T-helper 22 cell (primary cell): Measurements from ENCODE around the gene CA10.

Experiments used
- DNase-seq: peaks from one replicate; pipeline ENCODE4 v3.0.0-alpha.2; 2020; ENCODE audit warnings: low read depth

The CA10 gene

DNA sequence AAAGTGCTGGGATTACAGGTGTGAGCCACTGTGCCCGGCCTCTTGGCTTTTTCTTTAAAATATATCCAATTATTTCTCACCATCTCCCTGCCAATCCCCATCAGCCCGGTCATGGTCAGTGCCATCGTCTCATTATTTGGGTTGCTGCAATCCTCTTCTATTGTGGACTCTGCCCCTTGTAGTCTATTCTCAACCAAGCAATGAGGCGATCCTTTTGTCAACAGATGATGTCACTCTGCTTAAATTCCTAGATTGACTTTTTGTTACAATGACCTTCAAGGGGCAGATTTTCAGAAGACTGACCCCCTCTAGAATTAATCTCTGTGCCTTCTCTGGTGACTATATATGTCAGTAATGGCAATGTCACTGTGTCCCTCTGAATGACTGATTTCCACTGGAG is 513.5 kb downstream of the CA10 start:
- no peak for DNase-seq

DNA sequence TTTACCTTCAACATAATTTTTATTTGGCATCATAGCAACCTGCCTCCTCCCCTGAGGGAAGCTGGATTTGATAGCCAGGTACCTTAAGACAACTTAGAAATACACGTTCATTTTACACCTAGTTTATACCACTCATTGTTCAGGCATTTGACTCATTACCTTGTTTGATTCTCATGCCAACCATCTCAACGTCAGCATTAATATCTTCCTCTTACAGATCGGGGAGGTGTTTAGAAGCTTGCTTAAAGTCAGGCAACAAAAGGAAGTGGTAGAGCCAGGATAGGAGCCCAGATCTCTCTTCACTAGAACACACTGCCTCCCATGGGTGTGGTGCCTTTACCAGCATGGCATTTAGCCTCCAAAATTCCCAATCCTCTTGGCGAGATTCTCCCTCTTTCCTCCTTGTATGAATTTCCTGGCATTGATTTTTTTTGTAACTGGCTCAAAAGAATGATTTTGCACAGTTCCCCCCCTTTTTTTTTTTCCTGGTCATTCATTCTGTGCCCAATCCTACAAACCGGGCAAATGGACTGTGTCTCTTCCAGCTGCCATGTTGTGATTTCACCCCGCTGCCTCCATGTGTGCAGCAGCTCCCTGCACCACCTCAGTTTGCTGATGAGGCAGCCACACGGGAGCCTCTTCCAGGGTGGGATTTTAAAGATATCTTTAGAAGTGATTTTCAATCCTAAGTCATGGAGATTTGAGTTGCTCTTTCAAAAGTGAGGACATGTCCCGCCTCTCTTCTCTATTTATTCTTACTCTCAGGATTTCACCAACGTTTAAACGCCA is 514.6 kb downstream of the CA10 start:
- DNase-seq = no peak

DNA sequence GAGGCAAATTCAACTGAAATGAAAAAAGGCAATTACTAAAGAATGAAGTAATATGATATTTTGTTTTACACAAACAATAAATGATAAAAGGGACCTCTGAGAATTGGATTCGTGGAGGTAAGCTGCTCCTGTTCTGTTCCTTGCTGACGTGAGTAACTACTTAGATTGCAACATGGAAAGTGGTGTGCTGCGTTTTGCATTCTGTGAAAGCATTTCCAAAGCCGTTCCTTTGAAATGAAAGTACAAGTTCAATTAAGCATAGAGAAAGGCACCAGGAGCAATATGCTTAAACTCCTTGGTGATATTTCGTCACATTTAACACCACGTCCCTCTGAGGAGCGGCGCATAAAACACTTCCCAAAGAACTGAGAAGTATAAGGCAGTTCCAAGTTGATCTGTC is 516.5 kb downstream of the CA10 start:
- DNase-seq = no peak

DNA sequence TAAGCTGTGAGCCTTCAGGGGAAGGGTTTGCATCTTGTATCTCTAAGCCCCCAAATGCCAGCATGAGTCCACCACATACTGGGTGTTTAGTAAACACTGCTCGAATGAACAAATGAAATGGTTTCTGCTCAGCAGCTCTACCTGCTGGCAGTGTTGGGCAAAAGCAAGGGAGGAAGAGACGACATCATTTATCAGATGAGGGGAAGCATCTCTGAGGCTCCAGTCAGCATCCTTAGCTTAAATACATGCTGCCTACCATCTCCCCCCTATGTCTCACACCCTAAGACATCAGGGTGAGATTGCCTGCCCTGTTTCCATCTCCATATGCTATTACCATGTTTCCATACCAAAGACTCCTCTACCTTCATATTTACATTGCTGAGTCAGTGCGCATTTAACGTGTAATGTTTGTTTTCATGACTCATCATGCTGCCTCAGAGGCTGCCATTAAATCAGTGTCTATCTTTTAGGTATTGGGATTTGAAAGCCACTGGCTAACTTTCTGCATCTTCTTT is 518.3 kb downstream of the CA10 start:
- DNase-seq = no peak

DNA sequence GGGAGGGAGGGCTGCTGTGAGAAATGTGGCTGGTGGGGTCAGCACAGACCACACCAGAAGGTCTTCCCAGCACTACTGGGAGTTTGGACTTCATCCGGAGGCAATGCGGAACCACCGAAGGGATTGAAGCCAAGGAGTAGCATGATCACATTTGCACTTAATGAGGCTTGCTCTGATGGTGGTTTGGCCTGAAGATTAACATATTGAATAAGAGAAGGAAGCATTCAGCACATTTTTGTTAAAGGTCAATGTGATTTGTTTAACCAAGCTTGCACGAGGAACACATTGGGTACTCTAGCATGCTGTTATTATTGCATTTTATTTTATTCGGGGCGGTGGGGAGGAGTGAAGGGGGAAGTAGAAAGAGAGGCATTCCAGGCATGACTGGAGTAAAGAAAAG is 519.5 kb downstream of the CA10 start:
- no peak for DNase-seq

DNA sequence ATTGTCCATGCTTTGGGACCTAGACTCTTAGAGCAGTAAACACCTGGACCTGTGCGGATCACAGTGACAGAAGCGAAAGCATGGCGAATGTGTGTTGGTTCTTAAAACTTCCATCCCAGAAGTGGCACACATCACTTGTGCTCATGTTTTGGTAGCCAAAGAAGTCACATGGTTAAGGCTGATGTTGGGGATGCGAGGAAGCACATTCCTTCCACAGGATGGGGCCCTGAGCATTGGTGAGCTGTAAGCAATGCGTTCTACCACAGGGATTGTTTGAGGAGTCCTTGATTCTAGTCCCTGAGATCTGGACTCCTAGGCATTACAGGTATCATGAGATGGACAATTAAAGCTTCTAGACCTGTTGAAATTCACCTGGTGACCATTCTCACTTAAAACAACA is 522.2 kb downstream of the CA10 start:
- no peak for DNase-seq

DNA sequence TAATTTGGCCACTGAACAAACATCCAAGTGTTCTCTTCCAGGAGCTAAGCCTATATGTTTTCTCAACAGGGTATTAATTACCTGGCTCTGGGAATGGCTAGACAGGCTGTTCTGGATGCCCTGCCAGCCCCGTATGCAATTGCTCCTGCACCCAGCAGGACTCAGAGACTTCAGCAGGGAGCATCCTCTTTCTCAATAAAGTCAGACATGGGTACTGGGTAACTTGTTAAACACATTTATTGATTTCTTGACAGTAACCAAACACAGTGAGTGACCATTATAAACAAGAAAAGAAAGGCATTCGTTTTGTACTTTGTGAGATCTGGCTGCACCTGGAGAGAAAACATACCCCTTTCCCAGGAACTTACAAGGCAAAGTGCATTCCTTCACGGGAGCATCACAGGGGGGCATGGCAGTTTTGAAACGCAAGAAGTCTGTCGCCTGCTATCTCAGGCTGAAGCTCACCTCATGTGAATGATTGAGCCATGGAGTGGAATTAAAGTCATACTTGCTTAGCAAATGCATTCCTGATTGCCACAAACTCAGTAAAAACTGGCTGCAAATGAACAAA is 528.3 kb downstream of the CA10 start:
- no peak for DNase-seq

DNA sequence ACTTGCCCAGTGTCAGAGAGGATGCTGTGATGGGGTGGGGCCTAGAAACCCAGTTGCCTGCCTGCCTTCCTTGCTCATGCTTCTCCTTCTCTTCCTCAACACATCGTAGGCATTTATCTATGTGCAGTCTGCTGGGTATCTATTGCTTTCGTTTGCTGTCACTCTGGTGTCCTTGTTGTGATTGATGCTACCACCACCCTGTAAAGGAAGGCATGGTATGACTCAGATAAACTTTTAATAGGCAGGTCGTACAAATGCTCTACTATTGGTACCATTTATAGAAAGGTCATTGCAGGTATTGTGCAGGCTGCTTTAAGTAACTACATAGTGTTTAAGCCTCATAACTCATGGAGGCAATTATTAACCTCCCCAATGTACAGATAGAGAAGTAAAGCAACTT is 529.3 kb downstream of the CA10 start:
- no peak for DNase-seq

DNA sequence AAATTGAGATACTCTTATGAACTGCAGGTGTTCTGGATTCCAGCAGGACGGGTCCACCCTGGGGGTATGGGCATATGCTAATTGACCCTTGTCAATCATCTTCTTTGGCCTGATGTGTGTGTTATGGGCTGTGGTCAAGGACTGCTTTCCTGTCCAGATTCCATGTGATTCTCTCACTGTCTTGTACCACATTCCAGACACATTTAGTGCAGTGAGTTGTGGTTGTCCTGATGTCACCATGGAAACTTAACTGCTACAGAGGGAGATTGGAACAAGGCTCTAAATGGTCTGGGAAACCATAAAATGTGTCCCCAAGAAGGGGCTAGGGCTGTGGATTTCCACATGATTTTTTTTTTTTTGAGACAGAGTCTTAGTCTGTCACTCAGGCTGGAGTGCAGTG is 530.7 kb downstream of the CA10 start:
- DNase-seq = no peak

DNA sequence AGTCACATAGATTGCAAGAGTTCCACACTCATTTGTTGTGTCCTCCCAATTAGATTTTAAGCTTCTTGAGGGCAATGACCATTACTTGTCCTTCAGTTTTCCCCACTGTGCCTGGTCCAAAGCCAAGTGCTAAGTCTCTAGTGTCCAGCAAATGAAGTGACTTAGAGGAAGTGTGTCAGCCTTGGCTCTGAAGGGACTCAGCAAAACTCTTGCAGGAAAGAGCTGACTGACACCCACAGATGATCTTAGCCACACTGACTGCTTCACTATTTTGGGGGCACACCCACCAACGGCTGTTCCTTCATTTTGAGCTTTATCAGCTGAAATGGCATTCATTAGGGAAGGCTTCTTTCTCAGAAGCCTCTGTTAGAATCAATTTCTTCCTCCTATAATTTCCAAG is 540.0 kb downstream of the CA10 start:
- DNase-seq = no peak

DNA sequence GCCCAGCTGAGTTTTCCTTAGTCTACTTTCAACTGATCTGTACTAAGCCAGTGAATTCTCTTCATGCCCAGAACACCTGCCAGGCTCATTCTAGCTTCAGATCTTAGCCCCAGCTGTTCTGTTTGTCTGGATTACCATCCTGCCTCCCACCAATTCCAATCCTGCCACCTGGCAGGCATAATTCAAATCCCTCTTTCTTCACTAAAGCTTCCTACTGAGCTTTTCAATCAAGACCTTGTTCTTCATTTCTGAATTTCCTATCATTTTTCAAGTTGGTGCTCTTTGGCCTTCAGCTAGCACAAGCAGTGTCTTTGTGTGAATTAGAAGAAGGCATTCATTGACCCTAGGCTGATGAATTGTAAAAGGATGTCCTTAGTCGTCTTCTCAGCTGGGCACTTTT is 540.5 kb downstream of the CA10 start:
- no peak for DNase-seq

DNA sequence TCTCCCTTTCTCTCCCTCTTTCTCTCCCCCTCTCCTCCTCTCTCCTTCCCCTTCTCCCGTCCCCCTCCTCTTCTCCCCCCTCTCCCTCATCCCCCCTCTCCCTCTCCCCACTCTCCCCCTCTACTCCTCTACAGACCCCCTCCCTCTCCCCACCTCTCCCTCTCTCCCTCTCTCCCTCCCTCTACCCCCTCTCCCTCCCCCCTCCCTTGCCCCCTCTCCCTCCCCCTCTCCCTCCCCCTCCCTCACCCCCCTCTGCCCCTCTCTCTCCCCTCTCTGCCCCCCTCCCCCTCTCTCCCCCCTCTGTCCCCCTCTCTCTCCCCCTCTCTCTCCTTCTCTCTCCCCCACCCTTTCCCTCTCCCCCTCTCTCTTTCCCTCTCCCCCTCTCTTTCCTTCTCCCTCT is 545.3 kb downstream of the CA10 start:
- DNase-seq = no peak

DNA sequence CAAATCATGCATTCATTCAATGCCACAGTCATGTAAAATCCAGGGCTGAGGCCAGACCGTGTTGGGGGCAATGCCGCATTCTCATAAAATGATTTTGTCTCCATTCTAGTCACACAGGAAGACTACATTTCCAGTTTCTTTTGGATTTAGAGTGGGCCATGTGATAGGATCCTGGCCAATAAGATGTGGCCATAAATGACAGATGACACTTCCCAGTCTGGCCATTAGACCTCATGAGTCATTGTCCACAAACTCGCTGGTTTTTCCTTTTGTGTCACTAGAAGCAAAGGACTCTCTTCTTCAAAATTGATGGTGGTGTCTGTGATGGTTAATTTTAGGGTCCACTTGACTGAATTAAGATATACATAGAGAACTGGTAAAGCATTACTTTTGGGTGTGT is 545.8 kb downstream of the CA10 start:
- DNase-seq = no peak

DNA sequence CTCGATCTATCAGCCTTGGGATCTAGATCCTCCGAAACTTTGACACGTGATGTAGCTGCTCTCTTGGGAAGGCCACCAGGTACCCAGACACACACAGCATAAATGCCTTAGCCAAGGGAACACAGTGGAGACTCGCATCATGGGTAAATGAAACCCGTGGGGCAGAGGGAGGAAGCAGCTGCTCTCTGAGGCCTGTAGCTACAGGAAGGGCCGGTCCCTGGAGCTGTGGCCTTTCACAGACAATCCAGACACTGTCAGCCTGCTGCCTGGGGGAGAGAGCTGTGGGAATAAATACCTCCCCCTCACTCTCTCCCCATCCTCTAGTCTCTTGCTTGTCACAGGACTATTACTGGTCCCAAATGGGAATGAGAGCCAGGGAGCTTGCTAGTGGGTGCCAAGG is 546.9 kb downstream of the CA10 start:
- DNase-seq = no peak

DNA sequence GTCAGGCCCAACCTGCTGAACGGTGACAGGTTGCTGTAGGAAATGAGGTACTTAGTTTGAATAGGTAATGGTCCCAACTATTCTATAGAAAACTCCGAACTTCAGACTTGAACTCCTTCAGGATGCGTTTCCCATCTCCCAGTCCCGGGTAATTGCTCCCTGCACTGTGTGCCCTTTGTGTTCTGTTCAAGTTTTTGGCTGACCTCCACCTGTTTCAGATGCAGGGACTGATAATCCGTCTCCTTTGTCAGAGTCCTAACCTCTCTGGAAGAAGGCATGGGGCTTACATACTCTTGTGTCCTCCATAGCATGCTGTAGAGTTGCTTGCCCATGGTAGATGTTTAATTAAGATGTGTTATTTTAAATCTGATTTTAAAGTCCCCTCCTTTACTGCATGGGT is 547.7 kb downstream of the CA10 start:
- no peak for DNase-seq

DNA sequence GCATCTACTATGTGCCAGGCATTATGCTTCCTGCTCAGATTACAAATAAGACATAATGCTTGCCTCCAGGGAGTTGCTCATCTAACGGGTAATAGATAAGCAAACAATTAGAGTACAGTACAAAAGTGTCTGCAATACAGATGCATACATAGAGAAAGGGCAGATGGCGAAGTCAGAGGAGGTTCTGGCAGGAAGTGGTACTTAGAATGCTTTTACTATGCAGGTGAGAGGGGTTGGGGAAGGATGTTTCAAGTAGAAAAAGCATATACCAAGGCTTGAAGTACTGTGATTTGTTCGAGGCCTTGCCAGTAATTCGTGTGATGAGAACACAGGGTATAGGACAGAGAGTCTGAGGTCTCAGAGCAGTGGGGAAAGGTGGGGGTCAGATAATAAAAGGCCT is 548.4 kb downstream of the CA10 start:
- DNase-seq = no peak

DNA sequence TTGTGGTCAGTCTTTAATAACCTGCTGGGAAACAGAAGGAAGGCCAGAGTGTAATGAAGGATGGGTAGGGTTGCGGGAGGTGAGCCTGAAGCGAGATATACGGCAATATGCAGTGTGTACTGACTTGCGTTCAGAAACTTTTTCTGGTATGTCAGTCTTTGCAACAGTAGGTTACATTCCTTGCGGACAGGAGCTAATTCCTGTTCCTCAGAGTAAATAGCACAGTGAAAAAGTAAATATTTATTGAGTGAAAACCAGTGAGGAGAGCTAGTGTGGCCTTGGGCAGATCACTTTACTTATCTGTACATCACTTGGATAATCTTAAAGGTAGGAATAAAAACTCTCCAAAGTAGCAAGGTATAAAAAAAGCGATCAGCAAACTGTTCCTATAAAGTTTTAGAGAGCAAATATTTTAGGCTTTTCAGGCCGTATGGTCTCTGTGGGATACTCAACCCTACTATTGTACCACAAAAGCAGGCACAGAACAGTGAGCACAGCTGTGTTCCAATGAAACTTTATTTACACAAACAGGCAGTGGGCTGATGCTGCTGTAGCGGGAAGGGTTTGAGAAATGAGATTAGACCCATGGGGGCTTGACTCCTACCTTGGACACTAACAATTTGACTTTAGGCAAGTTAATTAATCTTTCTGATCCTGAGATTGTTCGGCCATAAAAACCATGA is 550.1 kb downstream of the CA10 start:
- DNase-seq = no peak

DNA sequence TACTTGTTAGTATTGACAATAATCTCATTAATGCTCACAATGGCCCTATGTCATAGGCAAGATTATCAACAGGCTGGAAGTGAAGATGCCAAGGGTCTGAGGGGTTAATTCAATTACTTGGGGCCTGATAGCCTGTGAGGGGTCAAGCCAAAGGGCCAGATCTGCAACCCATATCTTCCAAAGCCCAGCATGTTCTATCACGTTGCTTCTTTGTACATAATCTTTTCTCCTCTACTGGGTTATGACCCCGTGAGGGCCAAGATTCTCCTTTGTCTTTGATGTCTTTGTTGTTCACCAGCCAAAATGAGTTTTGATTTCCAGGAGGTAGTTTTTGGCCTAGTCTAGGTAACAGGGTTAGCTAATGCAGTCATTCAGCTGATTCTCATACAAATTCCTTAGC is 551.0 kb downstream of the CA10 start:
- no peak for DNase-seq

DNA sequence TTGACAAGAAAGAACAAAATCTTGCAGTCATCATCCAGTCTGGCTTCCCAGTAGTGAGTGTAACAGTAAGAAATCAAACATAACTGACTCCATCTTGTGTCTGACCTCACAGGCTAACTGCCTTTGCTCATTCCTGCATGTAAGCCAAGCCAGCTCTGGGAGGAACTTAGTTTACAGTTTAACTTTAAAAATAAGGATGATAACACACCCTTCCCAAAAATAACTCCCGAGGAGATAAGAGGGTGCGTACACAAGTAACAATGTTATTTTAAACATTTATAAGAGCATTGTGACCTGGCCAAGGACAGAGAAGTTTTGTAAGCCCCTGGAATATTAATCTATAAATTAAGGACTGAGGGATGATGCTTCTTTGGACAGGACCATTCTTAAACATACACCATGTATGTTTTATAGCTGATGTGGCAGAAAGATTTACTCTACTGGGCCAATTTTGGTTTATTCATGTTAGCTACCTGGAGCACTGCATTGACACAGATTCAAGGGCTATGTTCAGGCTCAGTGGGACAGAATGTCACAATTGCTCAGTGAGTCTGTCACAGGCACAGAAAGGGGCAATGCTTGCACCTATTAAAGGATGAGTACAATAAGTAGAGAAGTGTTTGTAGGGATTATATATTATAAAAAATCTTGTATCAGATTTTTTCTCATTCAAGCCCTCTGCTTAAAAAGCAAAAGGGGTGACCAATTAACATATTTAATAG is 554.1 kb downstream of the CA10 start:
- no peak for DNase-seq

DNA sequence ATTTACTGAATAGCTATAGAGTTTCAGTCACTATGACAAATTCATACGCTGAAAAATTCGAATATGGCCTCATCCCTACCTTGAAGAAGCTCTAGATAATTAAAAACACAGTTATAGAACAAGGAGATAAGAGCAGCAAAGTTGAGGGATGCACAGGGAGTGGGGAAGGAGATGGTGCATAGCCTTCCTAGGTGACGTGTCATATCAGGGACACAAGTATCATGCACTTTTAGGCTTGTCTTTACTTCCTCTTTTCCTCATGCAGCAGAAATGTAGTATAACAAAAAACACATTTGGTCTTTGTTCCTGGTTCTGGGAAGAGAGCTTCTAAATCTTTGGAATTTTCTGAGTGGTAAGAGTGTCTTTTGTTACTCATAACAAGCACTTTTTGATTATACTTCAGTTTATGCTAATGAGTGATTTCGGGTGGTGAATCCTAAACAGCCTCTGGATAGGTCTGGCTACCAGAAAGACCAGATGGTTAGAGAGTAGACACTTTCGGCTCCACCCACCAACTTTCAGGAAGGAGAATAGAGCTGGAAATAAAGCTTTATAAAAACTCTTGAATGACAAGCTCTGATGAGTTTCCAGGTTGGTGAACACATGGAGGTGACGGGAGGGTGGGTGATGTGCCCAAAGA is 556.8 kb downstream of the CA10 start:
- DNase-seq = no peak

DNA sequence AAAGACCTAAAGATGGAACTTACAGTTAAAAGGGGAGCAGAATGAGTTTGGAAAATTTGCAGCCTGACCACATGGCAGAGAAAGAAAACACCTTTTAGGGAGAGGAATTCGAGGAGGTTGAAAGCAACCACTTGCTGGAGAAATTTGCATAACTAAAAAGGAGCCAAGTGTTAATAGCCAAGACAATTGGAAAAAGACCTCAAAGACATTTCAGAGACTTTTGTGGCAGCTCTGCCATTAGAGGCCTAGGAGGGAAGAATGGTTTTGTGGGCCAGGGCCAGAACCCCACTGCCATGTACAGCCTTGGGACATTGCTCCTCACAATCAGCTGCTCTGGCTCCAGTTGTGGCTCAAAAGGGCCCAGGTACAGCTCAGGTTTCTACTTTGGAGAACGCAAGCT is 559.7 kb downstream of the CA10 start:
- DNase-seq = no peak

DNA sequence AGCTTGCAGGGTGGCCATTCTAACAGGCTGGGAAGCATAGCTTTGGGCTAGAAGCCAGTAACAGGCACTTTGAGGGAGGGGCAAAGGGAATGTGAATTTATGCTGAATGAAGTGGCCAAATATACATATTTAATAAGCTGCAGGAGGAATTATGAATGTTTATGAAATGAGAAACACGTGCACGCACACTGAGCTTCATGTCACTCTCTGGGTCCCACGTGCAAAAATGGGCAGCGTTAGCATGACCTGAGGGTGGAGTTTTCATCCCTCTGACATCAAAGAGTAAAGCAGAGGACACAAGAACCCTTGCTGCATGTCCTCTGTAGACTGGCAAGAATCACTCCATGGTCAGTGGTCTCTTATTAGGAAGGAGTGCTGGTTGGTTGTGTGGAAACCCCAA is 561.2 kb downstream of the CA10 start:
- no peak for DNase-seq
